Measurements from ENCODE around the gene MAP3K3.

- TF ChIP-seq POLR2AphosphoS5 (IDR thresholded peaks at IDR 0.05; ENCODE audit: low read depth, low read length) = no peak
- TF ChIP-seq POLR2A (IDR thresholded peaks at IDR 0.05; ENCODE audit: low read depth, low read length) = no peak
Observed at GRCh38 chr17:63634816-63635215, 12.6 kb downstream of the MAP3K3 start.
